HG03175 (cell line): ENCODE data around the gene ZHX3.

Experiments used
- ATAC-seq: cut with Tn5 transposase; IDR thresholded peaks from one replicate; pipeline ENCODE4 v1.9.1; 2021; ENCODE audit warnings: mild to moderate bottlenecking, moderate library complexity; ENCODE audit not compliant: unreplicated experiment

The ZHX3 gene, protein sequence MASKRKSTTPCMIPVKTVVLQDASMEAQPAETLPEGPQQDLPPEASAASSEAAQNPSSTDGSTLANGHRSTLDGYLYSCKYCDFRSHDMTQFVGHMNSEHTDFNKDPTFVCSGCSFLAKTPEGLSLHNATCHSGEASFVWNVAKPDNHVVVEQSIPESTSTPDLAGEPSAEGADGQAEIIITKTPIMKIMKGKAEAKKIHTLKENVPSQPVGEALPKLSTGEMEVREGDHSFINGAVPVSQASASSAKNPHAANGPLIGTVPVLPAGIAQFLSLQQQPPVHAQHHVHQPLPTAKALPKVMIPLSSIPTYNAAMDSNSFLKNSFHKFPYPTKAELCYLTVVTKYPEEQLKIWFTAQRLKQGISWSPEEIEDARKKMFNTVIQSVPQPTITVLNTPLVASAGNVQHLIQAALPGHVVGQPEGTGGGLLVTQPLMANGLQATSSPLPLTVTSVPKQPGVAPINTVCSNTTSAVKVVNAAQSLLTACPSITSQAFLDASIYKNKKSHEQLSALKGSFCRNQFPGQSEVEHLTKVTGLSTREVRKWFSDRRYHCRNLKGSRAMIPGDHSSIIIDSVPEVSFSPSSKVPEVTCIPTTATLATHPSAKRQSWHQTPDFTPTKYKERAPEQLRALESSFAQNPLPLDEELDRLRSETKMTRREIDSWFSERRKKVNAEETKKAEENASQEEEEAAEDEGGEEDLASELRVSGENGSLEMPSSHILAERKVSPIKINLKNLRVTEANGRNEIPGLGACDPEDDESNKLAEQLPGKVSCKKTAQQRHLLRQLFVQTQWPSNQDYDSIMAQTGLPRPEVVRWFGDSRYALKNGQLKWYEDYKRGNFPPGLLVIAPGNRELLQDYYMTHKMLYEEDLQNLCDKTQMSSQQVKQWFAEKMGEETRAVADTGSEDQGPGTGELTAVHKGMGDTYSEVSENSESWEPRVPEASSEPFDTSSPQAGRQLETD

DNA sequence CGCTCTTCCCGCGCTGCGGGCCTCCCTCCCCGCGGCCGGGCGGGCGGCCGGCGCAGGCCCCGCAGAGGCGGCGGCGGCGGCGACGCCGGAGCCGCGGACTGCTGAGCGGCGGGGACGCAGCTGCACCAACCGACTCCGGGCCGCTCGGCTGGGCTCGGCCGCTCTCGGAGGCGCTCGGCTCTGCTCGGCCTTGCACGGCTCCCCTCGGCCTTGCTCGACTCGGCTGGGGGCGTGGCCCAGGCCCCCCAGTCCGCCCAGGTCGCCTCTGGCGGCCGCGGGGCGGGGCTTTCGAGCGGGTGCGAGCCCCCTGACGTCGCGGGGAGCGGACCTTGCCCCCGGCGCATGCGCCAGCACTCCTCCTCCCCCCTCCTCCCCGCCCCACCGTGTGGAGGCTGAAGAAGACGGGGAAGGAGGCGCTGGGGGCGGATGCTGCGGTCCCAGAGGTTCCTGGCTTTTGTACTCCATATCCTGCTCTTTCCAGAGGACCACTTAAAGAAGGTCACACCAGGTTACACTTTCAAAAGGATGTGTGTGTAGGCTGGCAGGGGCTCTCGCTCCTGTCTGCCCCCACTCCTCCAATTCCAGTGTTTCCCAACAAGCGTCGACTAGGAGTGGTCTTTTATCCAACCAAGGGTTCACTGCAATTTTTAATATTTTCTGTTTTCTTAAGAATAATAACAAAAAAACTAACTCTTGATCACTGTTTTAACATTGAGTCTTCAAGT, at the start of gene ZHX3:
Gene ZHX3 (minus strand): TSS at position 186 of the 725 bp plus-strand sequence. CDS start 112,815 bp downstream, outside the sequence.
- ATAC-seq = peak; percentile 97

DNA sequence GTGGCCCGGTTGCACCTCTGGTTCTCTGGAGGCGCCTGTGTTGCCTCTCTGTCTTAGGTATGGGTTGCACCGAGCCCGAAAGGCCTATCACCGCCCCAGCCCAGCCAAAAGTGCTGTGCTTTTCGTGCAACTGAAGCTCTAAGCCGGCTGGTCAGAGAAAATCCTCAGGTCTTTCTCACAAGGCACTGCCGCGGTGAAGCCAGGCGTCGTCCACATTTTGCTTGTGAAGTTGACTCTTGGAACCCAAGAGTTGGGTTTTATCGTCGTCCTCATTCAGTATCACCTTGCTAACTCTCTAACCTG, 49.8 kb upstream of the ZHX3 start:
- ATAC-seq = no peak

DNA sequence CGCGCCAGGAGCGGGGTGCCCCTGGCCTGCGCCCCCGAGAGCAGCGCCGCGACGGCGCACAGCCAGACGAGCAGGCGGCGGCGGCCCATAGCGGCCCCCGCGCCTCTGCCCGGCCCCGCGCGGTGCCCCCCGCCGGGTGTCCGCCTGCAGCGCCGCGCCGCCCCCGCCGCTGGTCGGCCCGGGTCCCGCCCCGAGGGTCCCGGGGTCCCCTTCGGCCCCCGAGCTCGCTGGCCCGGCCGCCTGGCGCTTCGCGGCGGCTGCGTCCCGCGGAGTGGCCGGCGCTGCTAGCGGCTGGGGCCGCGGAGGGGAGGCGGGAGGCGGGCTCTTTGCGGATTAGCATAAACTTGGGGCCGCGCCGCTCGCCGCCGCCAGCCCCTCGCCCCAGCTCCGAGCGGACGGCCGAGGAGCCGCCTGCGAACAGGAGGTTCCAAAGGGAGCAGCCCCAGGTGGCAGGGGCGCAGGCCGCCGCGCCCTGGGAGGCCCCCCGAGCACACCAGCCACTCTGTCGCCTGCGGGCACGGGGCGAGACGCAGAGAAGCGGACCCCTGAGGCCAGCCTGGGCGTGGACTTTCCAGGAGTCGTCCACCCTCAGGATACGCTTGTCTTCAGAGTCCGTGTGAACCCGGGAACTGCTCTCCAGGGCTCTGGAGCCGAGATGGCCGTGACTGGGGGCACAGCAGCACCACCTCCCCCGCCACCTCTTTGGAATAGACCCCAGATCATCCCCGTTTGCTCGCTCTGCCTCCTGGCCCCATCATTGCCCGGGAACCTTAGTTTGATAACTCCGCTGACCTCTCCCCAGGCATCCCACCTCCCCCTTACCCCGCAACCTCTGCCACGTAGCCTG, 49.2 kb upstream of the ZHX3 start, which contains the start of gene EMILIN3:
Gene EMILIN3 (minus strand): TSS at position 273 of the 847 bp plus-strand sequence. CDS start 184 bp downstream, at position 89.
- no peak for ATAC-seq

DNA sequence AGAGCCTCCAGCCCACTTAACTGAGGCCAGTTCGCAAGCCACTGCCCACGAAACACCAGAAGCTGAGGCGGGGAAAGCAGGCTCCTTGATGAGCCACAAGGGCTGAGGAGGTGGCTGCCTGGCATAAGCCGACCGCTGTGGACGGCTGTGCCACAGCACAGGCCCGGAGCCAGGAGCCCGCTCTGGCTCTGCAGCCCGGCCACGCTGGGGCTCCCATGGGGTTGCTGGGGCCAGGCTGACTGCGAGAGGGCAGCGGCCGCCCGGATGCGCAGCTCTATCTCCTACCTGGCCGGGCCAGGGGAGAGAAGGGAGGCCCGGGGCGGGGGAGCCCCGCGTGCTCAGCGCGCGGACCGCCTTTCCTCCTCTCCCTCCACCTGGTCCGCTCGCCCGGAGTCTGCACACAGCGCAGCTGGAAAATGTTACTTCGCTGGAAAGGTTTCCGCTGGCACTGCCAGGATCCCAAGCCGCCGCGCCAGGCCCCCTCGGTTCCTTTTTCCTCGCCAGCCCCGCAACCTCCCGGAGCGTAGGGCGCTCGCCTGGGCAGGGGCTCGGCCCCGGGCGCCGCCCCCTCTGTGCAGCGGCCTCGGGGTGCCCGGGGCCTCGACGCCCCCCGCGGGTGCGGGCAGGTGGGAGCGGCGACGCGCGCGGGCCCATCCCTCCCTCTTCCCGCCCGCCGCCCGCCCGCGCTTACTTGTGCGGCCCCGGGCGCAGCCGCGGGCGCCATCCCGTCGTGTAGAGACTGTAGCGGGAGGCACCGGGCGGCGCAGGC, 48.4 kb upstream of the ZHX3 start:
- ATAC-seq = no peak

DNA sequence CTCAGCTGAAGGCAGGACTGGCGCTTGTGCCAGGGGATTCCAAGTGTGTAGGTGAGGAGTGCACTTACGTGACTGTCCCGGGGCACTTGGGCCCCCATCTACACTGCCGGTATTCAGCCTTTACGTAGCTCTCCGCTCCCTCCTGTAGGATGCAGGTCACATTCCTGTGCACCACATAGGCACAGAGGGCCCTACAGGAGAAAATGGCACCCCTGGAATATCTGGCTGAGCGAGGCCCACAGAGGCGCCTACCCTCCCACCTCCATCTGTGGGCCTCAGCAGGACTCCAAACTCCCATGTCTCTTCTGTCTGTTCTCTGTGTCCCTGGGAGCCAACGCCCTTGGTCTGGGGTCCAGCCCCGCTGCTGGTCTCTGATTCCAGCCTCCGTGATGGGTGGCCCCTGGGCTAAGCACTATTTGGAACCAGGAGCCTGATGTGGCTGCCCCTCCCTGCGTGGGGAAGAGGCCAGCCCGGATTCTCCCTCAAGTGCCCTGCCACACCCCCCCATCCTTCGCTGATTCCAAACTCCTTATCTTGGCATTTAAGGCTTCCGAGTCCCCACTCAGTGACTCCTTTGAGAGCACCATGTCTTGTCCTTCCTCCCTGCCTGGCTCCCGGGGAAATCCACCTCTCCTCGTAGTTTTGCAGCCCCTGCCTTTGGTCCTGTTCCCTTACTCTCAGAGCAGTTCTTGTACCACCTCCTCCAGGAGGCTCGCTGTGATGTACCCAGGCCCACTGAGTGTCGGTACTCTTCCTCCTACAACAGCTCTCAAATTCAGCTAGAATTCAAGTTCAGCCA, 47.6 kb upstream of the ZHX3 start:
- no peak for ATAC-seq

DNA sequence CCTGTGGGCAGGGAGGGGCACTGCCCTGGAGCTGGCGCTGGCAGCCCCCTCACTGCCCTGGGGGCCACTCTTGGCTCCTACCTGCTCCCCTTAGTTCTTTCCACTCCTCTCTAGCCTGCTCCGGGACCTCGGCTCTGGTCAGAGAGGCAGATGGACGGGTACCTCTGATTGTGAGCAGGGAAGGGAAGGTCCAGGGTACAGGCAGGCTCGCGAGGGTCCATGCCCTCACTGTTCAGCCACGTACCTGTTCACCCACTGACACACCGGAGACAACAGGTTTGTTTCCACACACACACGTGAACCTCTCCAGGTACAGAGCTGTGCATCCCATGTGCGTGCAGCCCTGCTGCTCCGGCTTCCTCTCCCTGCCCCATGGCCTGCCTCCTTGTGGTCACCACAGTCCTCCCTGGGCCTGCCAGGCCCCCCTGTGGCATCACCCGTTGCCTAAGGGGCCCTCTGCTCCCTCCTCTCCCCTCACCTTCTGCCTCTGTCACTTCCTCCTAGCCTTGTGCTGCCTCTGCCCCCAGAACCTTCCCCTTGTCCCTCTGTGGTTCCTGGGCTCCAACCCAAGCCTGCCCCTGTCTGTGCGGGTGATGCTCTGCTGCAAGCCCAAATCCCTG, 46.8 kb upstream of the ZHX3 start:
- no peak for ATAC-seq

DNA sequence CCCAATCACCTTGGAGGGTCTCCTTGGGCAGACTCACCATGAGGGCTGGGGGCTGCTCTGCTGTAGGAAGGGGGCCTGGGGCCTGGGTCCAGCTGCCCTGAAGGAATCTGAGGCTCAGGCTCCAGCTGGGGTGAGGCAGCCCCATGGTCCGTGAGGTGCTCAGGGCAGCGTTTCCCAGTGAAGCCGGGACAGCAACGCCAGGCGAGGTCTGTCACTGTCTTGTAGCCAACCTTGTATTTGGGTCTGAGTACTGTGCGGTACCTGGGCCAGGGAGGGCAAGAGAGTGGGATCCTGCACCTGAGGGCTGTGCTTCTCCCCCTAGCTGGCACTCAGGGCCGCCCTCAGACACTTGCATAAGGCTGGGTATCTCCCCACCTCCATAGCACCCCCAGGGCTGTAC, 46.1 kb upstream of the ZHX3 start:
- no peak for ATAC-seq

DNA sequence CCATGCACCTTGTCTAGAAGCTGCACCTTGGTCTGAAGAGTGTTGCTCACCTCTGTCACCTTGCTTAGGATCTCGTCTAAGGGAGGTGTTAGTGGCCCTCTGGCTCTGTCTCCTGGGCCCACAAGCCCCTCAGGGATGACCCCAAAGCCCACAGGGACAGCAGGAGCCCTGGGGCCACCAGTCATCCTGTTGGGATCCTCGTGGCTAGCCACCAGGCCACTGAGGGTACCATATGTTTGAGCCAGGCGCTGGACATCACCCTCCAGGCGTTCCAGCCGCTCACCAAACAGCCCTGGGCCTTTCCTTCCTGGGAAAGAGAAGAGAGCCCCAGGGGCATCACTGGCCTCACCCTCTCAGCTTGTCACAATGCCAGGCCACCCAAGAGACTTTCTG, 45.2 kb upstream of the ZHX3 start:
- no peak for ATAC-seq

DNA sequence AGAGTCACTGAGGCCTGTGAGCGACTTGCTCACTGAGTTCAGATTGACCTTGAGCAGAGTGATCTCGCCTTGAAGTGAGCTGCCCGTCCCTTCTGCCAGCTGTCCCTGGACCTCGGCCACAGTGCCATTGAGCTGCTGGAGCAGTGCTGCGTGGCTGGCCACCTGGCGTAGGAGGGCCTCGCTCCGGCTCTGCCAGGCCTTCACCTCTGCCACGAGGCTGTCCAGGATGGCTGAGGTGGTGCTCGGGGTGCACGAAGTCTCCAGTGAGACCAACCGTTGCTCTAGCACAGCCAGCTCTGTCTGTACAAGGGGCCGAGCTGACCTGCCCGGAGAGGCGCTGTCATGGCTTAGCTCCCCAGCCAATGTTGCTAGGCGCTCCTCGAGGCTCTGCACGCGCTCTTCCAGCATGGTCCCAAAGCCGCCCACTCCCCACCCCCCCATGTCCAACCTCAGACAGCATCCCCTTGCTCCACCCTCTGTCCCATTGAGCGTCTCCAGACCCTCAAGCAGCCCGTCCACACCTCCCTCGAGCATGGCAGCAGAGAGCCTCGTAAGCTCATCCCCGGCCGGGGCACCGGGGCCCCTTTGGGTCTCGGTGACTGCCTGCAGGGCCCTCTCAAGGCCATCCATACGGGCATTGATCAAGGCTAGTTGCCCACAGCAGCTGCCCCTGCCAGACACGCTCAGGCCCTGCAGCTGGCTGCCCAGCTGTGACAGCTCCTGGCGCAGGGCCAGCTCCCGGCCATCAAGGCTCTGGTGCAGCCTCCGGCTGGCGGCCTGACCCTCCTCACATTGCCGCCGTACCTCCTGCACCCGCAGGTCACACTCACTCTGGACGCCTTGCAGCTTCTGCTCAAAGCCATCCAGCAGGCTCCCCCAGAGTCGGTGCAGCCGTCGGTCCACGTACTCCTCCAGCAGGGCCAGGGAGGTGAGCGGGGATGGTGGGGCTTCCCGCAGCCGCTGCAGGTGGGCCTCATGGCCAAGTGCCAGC, 44.5 kb upstream of the ZHX3 start:
- ATAC-seq = no peak

DNA sequence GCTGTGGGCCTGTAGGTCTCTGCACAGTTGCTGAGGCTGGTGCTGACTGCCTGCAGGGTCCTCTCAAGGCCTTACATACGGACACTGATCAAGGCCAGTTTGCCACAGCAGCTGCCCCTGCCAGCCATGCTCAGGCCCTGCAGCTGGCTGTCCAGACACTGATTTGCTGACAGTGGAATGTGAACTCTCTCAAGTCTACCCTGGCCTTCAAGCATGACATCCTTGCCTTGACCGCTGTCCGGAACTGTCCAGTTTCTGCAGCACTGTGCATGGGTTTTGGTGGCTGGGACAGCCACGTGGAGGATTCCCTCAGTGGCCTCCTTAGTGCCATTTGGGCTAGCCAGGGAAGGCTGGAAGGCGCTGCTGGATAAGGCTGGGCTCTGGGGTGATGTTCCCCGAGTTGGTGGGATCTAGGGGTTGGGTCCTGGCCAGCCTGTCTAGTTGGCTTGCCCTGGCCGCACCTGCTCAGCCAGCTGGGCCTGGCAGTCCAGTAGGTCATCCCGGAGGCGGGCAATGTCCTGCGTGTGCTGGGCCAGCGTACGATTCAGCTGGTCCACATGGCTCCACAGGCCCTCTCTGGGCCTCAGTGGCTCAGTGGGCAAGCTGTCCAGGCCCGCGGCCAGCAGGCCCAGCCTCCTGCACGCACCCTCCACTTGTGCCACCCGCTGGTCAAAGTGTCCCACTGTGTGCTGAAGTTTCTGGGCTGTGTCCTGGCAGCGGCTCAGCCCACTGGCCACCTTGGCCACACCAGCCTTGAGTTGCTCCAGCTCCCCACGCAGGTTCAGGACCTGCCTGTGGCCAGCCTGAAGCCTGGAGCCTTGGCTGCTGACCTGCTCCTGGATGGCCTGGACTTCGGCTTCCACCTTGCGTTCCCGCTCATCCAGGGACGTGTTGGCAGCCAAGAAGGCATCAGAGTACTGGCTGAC, 43.6 kb upstream of the ZHX3 start:
- no peak for ATAC-seq

DNA sequence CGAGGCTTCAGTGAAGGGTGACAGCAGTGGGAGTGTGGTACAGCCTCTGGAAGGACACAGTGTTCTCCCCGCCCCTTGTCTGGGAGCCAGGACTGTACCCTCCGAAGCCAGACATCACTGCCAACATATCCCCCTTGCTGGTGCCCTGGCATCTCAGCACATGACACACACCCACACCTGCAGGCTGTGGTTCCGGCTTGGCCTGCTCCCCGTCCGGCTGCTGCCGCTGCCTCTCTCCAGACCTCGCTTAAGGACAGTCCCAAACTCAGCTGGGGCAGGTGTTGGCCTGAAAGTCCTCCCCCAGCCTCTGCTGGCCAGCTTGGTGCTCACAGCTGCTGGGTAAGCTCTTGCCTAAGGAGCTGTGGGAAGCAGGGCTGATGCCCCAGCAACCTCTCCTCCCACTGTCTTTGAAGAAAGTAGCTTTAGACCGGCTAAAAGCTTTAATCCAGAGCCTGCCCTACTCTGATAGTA, 42.0 kb upstream of the ZHX3 start:
- no peak for ATAC-seq

DNA sequence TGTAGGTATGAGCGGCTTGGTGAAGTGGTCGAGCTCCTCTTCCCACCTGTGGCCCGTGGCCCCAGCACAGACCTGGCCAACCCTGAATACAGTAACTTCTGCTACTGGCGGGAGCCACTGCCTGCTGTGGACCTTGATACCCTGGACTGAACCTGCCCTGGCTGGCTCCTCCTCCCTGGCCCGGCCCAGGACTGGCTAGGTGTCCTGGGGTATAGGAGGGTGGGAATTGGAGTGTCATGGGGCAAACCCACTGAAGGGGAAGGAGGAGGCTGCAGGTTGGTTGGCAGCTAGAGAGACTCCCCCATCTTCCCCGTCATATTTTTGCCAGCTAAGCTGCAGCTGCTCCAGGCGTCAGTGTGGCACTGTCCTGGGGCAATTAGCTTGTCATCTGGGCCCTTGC, 41.2 kb upstream of the ZHX3 start:
- no peak for ATAC-seq

DNA sequence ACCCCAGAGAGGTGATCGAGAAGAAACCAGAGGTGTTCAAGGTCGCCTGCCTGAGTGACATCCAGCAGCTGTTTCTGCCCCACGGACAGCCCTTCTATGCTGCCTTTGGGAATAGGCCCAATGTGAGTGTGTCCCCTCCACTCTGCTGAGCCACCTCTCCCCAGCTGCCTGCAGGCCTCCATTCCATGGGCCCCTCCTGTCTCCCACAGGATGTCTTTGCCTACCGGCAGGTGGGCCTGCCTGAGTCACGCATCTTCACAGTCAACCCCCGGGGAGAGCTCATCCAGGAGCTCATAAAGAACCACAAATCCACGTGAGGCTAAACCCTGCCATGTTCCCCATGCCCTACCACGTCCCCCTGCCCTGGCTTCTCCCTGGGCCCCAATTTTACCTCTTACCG, 40.7 kb upstream of the ZHX3 start:
- no peak for ATAC-seq

DNA sequence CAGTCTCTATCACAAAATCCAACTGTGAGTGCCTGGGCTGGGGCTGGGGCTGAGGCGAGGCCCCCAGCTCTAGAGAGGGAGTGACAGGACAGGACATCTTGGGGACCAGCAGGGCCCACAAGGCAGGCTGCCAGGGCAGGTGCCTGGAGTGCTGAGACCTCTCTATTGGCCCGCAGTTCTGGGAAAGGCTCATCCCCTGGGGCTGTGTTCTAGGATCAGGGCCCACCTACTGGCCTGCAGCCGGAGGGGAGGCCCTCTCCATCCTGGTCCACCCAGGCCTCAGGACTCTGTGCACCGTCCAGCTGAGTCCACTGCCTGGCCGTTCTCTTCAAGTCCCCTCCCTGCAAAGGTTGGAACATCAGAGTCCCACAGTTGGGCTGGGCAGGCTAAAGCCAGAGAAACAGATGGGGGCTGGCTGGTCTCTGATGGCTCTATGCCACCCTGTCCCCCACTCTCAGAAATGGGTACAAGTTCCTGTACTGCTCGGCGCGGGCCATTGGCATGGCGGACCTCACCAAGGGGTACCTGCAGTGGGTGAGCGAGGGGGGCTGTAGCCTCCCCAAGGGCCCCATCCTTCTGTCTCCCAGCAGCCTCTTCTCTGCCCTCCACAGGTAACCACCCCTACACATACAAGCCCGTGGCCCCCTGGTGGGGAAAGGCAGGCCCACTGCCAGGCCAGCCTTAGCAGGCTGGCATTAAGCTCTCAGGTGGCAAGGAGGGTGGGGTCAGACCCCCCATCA, 40.1 kb upstream of the ZHX3 start:
- ATAC-seq = no peak

DNA sequence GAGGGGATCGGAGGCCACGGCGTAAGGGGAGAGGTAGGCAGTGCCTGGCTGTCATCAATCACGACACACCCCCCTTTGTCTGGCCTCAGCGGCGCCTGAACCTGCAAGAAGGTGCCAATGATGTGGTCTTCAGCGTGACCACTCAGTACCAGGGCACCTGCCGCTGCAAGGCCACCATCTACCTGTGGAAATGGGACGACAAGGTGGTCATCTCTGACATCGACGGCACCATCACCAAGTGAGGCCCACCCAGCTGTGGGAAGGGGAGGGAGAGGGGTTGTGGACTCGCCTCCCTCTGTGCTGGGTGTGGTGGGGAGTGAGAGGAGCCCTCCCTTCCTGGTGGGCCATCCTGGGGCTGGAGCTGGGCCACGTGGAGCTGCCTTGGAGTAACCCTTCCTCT, 39.4 kb upstream of the ZHX3 start:
- no peak for ATAC-seq
